H1 (cell line): ENCODE data around the gene HGD. TPM values are rescaled to one million over a fixed set of nuclear protein-coding genes. Genes with fewer than 3 reads are reported as not detected.

Experiments used
- CTBP2 ChIP-seq: IDR thresholded peaks from 2 replicates; pipeline ENCODE4 v1.7.0; 2011; ENCODE audit warnings: borderline replicate concordance, mild to moderate bottlenecking, moderate library complexity, mixed read lengths, low read length; ENCODE audit not compliant: insufficient read depth, insufficient read length
- EP300 ChIP-seq, 2 experiments: IDR thresholded peaks; 1 replicate in 1 of 2; 2 replicates in 1 of 2; pipeline ENCODE4 v1.6.1; 2011 to 2012; ENCODE audit warnings: low read depth in 2 of 2, low read length in 2 of 2, mild to moderate bottlenecking in 2 of 2, borderline replicate concordance in 1 of 2, inconsistent platforms in 1 of 2, moderate library complexity in 1 of 2
- HDAC2 ChIP-seq, 2 experiments: fragments of 300-600 bp in 1 of 2; sonication (generic) in 1 of 2; IDR thresholded peaks; 2 replicates each; pipeline ENCODE4 v1.6.1; 2011 to 2012; ENCODE audit warnings: low read depth in 2 of 2, low read length in 2 of 2, mild to moderate bottlenecking in 2 of 2, moderate library complexity in 2 of 2, borderline replicate concordance in 1 of 2, inconsistent platforms in 1 of 2
- KDM1A ChIP-seq: fragments of 200-600, 300-600 bp; sonication (generic); IDR thresholded peaks from 2 replicates; pipeline ENCODE4 v1.7.1; 2016; ENCODE audit warnings: mild to moderate bottlenecking, low read length, borderline replicate concordance
- MAFK ChIP-seq: IDR thresholded peaks from 2 replicates; pipeline ENCODE4 v1.6.1; 2012; ENCODE audit warnings: low read depth, mild to moderate bottlenecking, improper control_type of control experiment, low read length
- NRF1 ChIP-seq: IDR thresholded peaks from 2 replicates; pipeline ENCODE4 v1.6.1; 2011; ENCODE audit warnings: mild to moderate bottlenecking, low read depth, low read length, improper control_type of control experiment
- POLR2AphosphoS5 ChIP-seq: IDR thresholded peaks from 2 replicates; pipeline ENCODE4 v1.6.1; 2011; ENCODE audit warnings: low read depth, low read length
- RAD21 ChIP-seq, 2 experiments: IDR thresholded peaks in 1 of 2; conservative IDR thresholded peaks in 1 of 2; 2 replicates each; pipeline ENCODE4 v1.6.1; 2011; ENCODE audit warnings: low read depth in 2 of 2, low read length in 2 of 2, improper control_type of control experiment in 1 of 2, inconsistent platforms in 1 of 2, mild to moderate bottlenecking in 1 of 2, moderate library complexity in 1 of 2
- RBBP5 ChIP-seq: IDR thresholded peaks from 2 replicates; pipeline ENCODE4 v1.7.1; 2012; ENCODE audit warnings: low read depth, mild to moderate bottlenecking, inconsistent platforms, low read length, moderate library complexity, borderline replicate concordance
- SIN3A ChIP-seq, 2 experiments: IDR thresholded peaks in 1 of 2; conservative IDR thresholded peaks in 1 of 2; 2 replicates each; pipeline ENCODE4 v1.6.1; 2011 to 2012; ENCODE audit warnings: low read length in 2 of 2, improper control_type of control experiment in 1 of 2, low read depth in 1 of 2, mild to moderate bottlenecking in 1 of 2
- SUZ12 ChIP-seq: fragments of 200-600 bp; sonication (generic); IDR thresholded peaks from 2 replicates; pipeline ENCODE4 v1.6.1; 2012; ENCODE audit warnings: mild to moderate bottlenecking, inconsistent platforms, low read length, moderate library complexity, mixed read lengths
- TAF1 ChIP-seq: IDR thresholded peaks from 2 replicates; pipeline ENCODE4 v1.6.1; 2011; ENCODE audit warnings: mild to moderate bottlenecking, low read depth, low read length
- TAF7 ChIP-seq: optimal IDR thresholded peaks from 2 replicates; pipeline ENCODE3; 2011; ENCODE audit warnings: low read depth, mild to moderate bottlenecking, inconsistent platforms, low read length, moderate library complexity, borderline replicate concordance
- TBP ChIP-seq: IDR thresholded peaks from 2 replicates; pipeline ENCODE4 v1.6.1; 2011; ENCODE audit warnings: low read depth, low read length, improper control_type of control experiment
- polyA plus RNA-seq, 7 experiments: library from polyadenylated mRNA; depleted of rRNA in 3 of 7; stranded (reverse) in 5 of 7; unstranded in 2 of 7; fragments of >200 nt in 5 of 7; fragments of 200-250 nt in 2 of 7; gene quantifications; 1 replicate in 5 of 7; 2 replicates in 1 of 7; 4 replicates in 1 of 7; pipeline versions ENCODE4 v1.2.1 to v1.2.3, GENCODE V29; 2011 to 2013; ENCODE audit warnings: missing spikeins in 2 of 7, mixed read lengths in 2 of 7
- total RNA-seq: library from RNA; stranded (reverse); fragmentation: NEBNext Ultra II Directional; extraction: Animal tissue kit (Norgen Biotek cat#: 25700); gene quantifications from 2 replicates; pipeline ENCODE4 v1.2.1, GENCODE V29; 2021
- TF ChIP-seq, protein P1 (sequence below): IDR thresholded peaks from 2 replicates; pipeline ENCODE4 v1.6.1; 2012; ENCODE audit warnings: inconsistent platforms

Gene HGD
- total and polyA plus RNA-seq, 2 of the 8 experiments (the other 6 are each of a cell fraction or from before 2014, with no cell fraction given), result 0.11 TPM; not detected in 1

DNA sequence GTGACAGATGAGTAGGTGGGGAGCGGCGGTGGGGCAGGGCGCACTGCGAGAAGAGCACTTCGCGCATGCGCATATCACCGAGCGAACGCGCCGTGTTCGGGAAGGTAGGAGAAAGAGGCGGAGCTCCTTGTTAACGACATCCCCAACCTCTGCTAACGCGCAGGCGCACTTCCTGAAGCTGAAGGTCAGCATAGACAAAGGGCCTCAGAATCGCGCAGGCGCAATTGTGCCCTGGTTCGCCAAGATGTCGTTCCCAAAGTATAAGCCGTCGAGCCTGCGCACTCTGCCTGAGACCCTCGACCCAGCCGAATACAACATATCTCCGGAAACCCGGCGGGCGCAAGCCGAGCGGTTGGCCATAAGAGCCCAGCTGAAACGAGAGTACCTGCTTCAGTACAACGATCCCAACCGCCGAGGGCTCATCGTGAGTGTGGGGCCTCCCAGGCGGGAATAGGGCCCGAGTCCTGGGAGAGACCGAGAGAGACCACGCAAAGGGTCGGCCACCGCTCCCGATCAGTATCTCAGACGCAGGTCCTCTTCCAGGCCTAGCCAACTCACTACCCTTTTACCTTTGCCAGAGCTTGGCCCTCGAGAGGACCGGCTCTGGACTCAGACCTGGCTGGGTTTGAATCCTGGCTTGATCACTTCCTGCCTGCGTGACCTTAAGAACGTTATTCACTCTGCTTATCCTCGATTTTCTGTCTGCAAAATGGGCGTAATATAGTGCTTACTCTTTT, 85.8 kb downstream of the HGD start, which contains the start of gene NDUFB4 (continued):
- TF ChIP-seq TAF1, result peak; percentile 93
- peak in 1 of 2 experiments; percentile 3; a peak in 1 of 4 replicates for TF ChIP-seq RAD21 (IDR thresholded peaks at IDR 0.05 in 1 of 2, conservative IDR thresholded peaks at IDR 0.05 in 1 of 2; ENCODE audit: low read depth in 2 of 2, low read length in 2 of 2)
- TF ChIP-seq TBP, result peak; percentile 86
- no peak for TF ChIP-seq MAFK
- TF ChIP-seq HDAC2 (IDR thresholded peaks at IDR 0.05; ENCODE audit: borderline replicate concordance in 1 of 2, low read depth in 2 of 2, low read length in 2 of 2), result peak in 1 of 2 experiments; percentile 42; a peak in 2 of 4 replicates
- peak; percentile 84; the same call in 1 of the 2 replicates for TF ChIP-seq RBBP5
- TF ChIP-seq CTBP2, result no peak
- no peak for TF ChIP-seq EP300 (IDR thresholded peaks at IDR 0.05; ENCODE audit: borderline replicate concordance in 1 of 2, low read depth in 2 of 2, low read length in 2 of 2)
- TF ChIP-seq NRF1, result peak; percentile 34; the same call in 1 of the 2 replicates
- TF ChIP-seq SUZ12, result no peak
- 0 out of 4 replicates have a peak, but pooled peaks of 1 of the 2 experiments have one; percentile 24 for TF ChIP-seq SIN3A (conservative IDR thresholded peaks at IDR 0.05 in 1 of 2, IDR thresholded peaks at IDR 0.05 in 1 of 2; ENCODE audit: low read depth in 1 of 2, low read length in 2 of 2)
- peak; percentile 92 for TF ChIP-seq KDM1A
- TF ChIP-seq POLR2AphosphoS5, result peak; percentile 96
- TF ChIP-seq, protein P1, sequence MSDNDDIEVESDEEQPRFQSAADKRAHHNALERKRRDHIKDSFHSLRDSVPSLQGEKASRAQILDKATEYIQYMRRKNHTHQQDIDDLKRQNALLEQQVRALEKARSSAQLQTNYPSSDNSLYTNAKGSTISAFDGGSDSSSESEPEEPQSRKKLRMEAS, result no peak; the same call in 1 of the 2 replicates
- TF ChIP-seq TAF7, result peak; percentile 77
- TF ChIP-seq, all 59 proteins: peak for 19
